ENCODE results near the gene DDX19B.
"Not testable (repeated sequence)": the region's sequence is repeated elsewhere in the genome, so short reads cannot be mapped to it uniquely, and the experiment has no call there.

The DDX19B gene

DNA sequence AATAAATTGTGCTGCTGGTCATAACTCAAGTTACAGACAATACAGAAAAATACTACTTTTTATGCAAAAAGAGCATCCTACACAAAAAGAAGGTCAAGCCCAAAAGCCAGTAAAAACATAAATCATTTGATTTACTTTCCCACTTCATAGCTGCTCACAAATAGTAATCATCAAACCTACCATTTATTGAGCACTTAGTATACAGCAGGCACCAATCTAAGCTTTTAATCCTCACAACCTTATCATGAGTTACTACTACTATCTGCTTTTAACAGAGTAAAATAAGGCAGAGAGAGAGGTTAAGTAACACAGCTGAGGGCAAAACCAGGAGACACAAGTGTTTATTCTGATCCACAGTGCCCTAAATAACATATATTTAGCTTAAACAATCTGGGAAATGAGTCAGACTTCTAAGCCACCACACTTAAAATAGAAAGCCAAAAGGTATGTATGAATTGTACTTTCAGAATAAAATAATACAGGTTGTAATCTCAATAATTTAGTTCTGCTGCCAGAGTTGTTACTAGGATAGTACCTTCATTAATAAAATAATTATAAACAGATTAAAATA lies 8.0 kb upstream of the DDX19B start:
- H3K4me3 ChIP-seq (ENCODE audit: low read depth, low read length): no peak overlapping the region
- TF ChIP-seq, protein P1, sequence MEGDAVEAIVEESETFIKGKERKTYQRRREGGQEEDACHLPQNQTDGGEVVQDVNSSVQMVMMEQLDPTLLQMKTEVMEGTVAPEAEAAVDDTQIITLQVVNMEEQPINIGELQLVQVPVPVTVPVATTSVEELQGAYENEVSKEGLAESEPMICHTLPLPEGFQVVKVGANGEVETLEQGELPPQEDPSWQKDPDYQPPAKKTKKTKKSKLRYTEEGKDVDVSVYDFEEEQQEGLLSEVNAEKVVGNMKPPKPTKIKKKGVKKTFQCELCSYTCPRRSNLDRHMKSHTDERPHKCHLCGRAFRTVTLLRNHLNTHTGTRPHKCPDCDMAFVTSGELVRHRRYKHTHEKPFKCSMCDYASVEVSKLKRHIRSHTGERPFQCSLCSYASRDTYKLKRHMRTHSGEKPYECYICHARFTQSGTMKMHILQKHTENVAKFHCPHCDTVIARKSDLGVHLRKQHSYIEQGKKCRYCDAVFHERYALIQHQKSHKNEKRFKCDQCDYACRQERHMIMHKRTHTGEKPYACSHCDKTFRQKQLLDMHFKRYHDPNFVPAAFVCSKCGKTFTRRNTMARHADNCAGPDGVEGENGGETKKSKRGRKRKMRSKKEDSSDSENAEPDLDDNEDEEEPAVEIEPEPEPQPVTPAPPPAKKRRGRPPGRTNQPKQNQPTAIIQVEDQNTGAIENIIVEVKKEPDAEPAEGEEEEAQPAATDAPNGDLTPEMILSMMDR (IDR thresholded peaks at IDR 0.05; ENCODE audit: borderline replicate concordance, insufficient read depth, low read depth, low read length): no peak

- not testable (repeated sequence) for H3K4me3 ChIP-seq (ENCODE audit: low read depth, low read length)
These were observed 6.8 kb upstream of the DDX19B start for GRCh38 chr16:70292148-70292547.

DNA sequence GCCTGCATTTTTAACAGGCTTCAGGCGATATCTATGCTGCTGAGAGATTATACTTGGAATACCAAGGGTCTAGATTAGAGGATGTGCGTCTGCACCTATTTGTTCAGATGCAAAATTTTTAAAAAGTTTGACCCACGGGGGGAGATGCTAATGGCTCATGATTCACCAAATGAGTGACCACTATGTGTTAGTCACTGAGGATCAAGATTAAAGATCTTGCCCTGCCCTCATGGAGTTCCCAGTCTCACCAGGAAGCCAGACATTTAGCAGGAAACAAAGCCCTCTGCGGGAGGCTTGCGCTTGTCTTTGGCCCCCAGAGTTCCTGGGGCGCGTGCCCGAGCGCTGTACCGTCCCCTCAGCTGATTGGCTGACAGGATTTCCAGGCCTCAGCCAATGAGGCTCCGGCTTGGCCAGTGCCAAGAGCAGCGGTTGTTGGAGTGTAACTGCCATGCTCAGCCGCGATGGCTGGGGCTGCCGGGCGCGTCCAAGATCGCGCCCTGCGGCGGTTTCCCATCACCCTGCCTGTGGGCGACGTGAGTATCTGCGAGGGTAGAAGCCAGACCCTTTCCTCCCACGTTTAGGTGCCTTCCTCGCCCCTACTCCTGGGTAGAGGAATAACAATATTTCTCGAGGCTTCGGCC lies 4.5 kb upstream of the DDX19B start:
- no peak overlapping the region for H3K4me3 ChIP-seq (ENCODE audit: low read depth, low read length)
- TF ChIP-seq, protein P1 (IDR thresholded peaks at IDR 0.05; ENCODE audit: borderline replicate concordance, insufficient read depth, low read depth, low read length): no peak

DNA sequence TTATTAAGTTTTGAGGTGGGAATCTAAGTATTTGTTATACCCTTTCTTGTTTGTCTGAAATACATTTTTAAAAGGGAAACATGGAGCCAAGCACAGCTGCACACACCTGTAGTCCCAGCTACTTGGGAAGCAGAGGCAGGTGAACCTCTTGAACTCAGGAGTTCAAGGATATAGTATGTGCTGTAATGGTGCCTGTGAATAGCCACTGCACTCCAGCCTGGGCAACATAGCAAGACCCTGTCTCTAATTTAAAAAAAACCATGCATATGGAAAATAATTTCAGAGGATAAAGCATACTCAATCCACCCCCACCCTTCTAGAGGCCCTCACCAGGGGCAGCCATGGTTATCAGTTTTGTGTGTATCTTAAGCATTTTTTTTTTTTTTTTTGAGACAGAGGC lies 3.4 kb upstream of the DDX19B start:
- TF ChIP-seq, protein P1 (IDR thresholded peaks at IDR 0.05; ENCODE audit: borderline replicate concordance, insufficient read depth, low read depth, low read length): no peak
- no peak overlapping the region for H3K4me3 ChIP-seq (ENCODE audit: low read depth, low read length)

DNA sequence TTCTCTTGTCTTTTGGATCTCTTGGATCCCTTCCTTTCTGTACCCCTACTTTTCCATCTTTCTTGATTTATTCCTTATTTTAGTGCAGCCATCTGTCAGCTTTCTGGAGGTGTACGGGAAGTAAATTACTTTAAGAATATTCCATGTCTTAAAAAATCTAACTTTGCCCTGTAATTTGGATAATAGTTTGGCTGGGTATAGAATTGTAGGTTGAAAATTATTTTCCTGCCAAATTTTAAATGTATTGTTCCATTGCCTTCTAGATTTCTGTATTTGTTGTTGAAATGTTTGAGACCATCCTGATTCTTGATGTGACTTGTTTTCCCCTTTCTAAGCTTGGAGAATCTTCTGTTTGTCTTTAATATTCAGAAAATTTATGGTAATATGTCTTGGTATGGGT lies 2.1 kb downstream of the DDX19B start:
- TF ChIP-seq, protein P1 (IDR thresholded peaks at IDR 0.05; ENCODE audit: borderline replicate concordance, insufficient read depth, low read depth, low read length): no peak
- H3K4me3 ChIP-seq (ENCODE audit: low read depth, low read length): no peak overlapping the region

DNA sequence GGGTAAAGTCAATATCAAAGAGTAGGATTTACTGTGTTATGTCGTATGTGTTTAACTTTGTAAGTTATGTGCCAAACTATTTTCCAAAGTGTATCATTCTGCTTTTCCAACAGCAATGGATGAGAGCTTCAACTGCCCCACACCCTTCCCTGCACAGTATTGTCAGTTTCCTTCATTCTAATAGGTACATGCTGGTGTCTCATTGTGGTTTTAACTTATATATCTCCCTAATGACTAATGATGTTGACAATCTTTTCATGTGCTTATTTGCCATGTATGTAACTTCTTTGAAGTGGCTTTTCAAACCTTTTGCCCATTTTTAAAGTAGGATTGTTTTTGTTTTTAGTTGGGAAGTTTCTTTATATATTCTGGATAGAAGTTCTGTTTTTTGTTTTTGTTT lies 3.8 kb downstream of the DDX19B start:
- H3K4me3 ChIP-seq (ENCODE audit: low read depth, low read length): no peak overlapping the region
- TF ChIP-seq, protein P1 (IDR thresholded peaks at IDR 0.05; ENCODE audit: borderline replicate concordance, insufficient read depth, low read depth, low read length): no peak

DNA sequence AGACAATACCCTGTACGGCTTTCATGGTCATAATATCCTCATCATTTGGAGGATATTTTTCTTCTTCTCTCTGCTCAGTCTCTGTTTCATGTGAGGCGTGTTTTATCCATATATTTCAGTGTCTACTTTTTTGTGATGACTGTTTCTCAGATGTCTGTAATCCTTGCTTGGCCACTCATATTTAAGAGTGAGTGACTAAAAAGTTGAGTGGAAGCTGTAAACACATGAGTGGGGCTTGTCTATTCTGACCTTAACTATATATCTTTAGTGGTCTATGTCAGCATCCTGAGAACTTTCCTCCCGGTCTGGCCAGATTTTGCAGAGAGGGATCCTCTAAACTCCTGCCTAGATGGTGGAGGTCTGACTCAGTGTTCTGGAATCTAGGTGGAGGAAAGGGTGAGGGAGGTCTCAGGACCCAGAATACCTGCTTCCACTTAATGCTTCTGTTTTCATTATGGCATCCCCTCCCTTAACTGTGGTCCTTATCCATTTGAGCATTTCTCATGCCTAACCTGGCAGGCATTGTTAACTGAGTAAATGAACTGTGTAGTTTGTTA lies 6.0 kb downstream of the DDX19B start:
- TF ChIP-seq, protein P1 (IDR thresholded peaks at IDR 0.05; ENCODE audit: borderline replicate concordance, insufficient read depth, low read depth, low read length): no peak
- no peak overlapping the region for H3K4me3 ChIP-seq (ENCODE audit: low read depth, low read length)
